Gastroesophageal sphincter (tissue), 3 donors: Measurements from ENCODE around the gene CFAP410.

Source experiments
- EP300 ChIP-seq: sonication (generic); formaldehyde crosslinking; IDR thresholded peaks from one replicate; pipeline ENCODE4 v1.6.1; 2017; ENCODE audit warnings: antibody characterized with exemption, mild to moderate bottlenecking
- POLR2A ChIP-seq, 2 donors: fragments of 450-650 bp; IDR thresholded peaks; one replicate each; pipeline ENCODE4 v1.6.1; 2017; ENCODE audit warnings: antibody characterized with exemption in 2 of 2, mild to moderate bottlenecking in 2 of 2, moderate library complexity in 1 of 2
- POLR2AphosphoS5 ChIP-seq: sonication (generic); formaldehyde crosslinking; IDR thresholded peaks from one replicate; pipeline ENCODE4 v1.6.1; 2017; ENCODE audit warnings: antibody characterized with exemption
- TF ChIP-seq, protein P1 (sequence below), 4 experiments: fragments of 200-600 bp in 2 of 4; fragments of 450-650 bp in 2 of 4; sonication (generic) in 1 of 4; IDR thresholded peaks; one replicate each; pipeline ENCODE4 v1.5.1; 2017 to 2019; ENCODE audit warnings: antibody characterized with exemption in 4 of 4, mild to moderate bottlenecking in 2 of 4, moderate library complexity in 2 of 4

DNA sequence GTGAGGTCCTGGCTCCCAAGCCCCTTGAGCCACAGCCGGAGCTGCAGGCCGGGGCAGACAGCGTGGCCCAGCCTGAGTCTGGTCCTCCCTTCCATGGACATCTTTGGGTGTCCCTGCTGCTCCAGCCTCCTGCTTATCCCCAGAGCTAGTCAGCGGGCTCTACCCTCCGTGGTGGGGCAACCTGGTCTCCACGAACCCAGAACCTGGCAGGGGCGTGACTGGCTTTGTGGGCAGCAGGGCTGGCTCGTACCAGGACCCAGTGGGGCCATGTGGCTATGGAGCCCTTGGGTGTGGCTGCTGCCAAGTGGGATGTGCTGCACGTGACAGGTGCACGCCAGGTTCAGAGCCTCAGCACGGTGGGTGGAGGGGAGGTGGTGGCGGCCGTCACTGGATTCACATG lies 18.3 kb downstream of the CFAP410 start:
- TF ChIP-seq, protein P1, sequence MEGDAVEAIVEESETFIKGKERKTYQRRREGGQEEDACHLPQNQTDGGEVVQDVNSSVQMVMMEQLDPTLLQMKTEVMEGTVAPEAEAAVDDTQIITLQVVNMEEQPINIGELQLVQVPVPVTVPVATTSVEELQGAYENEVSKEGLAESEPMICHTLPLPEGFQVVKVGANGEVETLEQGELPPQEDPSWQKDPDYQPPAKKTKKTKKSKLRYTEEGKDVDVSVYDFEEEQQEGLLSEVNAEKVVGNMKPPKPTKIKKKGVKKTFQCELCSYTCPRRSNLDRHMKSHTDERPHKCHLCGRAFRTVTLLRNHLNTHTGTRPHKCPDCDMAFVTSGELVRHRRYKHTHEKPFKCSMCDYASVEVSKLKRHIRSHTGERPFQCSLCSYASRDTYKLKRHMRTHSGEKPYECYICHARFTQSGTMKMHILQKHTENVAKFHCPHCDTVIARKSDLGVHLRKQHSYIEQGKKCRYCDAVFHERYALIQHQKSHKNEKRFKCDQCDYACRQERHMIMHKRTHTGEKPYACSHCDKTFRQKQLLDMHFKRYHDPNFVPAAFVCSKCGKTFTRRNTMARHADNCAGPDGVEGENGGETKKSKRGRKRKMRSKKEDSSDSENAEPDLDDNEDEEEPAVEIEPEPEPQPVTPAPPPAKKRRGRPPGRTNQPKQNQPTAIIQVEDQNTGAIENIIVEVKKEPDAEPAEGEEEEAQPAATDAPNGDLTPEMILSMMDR (IDR thresholded peaks at IDR 0.05): no peak
- TF ChIP-seq POLR2A (IDR thresholded peaks at IDR 0.05) (no peak), EP300 (no peak), POLR2AphosphoS5 (no peak)
